GM21529 (cell line): ENCODE data around the gene NAIF1.
"Not testable (repeated sequence)": the region's sequence is repeated elsewhere in the genome, so short reads cannot be mapped to it uniquely, and the experiment has no call there.

Experiments used
- ATAC-seq: cut with Tn5 transposase; IDR thresholded peaks from one replicate; pipeline ENCODE4 v1.9.1; 2021; ENCODE audit not compliant: unreplicated experiment

NAIF1 gene

GRCh38 chr9:128034821-128035652 is 32.1 kb downstream of the NAIF1 start:
- ATAC-seq = peak; percentile 52

- no peak for ATAC-seq
Observed at GRCh38 chr9:128033609-128034008, 33.5 kb downstream of the NAIF1 start.

DNA sequence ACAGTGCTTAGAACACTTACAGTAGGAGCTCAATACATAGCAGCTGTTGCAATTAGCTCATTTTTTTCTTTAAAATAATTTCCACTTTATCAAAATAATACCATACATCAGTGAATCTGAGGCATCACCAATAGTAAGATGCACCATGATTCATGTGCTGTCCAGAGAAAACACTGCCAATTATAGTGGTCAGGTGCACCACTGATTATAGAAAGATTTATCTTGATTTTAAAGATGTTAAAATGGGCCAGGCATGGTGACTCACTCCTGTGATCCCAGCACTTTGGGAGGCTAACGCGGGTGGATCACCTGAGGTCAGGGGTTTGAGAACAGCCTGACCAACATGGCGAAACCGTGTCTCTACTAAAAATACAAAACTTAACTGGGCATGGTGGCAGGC is 39.4 kb downstream of the NAIF1 start:
- ATAC-seq = no peak

- peak; percentile 12 for ATAC-seq
Observed at GRCh38 chr9:128026773-128027541, 40.2 kb downstream of the NAIF1 start.

DNA sequence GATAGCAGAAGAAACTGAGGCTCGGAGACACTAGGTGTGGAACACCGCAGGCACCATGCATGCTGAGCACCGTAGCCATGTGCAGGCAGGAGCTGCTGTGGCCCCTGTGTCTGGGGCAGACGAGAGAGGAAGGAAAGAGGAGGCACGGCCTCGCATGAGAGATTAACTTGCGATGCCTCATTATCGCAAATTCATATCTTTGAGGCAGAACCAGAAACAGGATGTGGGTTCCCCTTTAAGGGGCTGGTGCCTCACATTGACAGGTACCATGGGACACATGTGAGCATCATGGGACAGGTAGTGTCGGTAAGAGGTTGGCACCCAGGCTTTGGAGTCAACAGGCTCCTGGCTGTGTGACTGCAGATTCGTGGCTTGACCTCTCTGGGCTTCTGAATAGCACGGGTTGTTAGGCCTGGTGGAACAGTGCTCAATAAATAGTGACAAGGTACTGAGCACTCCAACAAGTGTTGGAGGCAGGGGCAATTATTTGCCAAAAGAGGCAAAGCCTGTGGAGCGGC is 40.8 kb downstream of the NAIF1 start:
- ATAC-seq = peak; percentile 43

DNA sequence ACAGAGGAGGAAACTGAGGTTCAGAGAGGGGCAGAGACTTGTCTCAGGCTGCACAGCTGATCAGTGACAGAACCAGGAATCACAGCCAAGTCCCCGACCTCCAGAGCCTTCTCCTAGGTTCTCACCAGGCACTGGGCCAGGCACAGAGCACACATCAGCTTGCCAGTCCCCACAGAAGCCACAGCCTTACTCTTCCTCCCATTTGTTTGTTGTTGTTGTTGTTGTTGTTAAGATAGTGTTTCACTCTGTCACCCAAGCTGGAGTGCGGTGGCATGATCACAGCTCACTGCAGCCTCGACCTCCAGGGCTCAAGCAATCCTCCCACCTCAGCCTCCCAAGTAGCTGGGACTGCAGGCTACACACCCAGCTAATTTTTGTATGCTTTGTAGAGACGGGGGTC is 41.4 kb downstream of the NAIF1 start:
- no peak for ATAC-seq

DNA sequence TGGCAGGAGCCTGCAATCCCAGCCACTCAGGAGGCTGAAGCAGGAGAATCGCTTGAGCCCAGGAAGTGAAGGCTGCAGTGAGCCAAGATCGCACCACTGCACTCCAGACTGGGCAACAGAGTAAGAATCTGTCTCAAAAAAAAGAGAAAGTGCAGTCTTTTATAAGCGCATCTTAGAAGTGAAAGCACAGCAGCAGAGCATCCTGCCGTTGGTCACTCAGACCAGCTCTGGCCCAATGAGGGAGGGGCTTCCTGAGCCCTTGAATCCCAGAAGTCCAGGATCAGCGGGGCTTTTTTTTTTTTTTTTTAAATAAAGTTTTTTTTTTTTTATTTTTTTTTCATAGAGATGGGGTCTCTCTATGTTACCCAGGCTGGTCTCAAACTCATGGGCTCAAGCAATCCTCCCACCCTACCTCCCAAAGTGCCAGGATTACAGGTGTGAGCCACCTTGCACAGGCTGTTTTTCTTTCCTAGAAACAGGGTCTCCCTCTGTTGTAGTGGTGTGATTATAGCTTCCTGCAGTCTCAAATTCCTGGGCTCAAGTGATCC is 42.3 kb downstream of the NAIF1 start:
- no peak for ATAC-seq

- not testable (repeated sequence) for ATAC-seq
Observed at GRCh38 chr9:128023671-128024070, 43.4 kb downstream of the NAIF1 start.

GRCh38 chr9:128022886-128023285 is 44.2 kb downstream of the NAIF1 start:
- no peak for ATAC-seq

GRCh38 chr9:128021098-128021497 is 46.0 kb downstream of the NAIF1 start:
- no peak for ATAC-seq

DNA sequence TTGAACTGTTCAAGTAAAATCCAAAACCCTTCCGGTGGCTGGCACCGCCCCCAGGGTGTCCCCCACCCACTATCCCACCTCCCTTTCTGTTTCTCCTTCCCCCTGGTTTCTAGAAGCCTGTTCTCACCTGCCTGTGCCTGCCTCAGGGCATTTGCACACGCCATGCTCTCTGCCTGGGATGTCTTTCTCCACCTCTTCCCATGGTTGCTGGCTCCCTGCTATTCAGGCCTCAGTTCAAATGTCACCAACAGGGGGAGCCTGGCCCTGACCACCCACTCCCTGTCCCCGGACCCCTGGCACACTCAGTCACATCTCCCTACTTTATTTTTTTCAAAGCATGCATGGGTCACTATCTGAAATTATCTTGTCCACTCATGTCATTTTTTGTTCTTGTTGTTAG is 46.4 kb downstream of the NAIF1 start:
- no peak for ATAC-seq

- no peak for ATAC-seq
Observed at GRCh38 chr9:128015696-128016095, 51.4 kb downstream of the NAIF1 start.
